K562 (cell line): ENCODE measurements around the gene ELMO3. TPM values are rescaled to one million over a fixed set of nuclear protein-coding genes. Genes with fewer than 3 reads are reported as not detected.

Source experiments
- ASH1L ChIP-seq: fragments of 450-650 bp; IDR thresholded peaks from 2 replicates; pipeline ENCODE4 v1.6.1; 2018; ENCODE audit warnings: borderline replicate concordance, mild to moderate bottlenecking, low read depth; ENCODE audit not compliant: partially characterized antibody
- CTCFL ChIP-seq: IDR thresholded peaks from 2 replicates; pipeline ENCODE4 v1.6.1; 2011; ENCODE audit warnings: borderline replicate concordance, low read depth, mild to moderate bottlenecking, moderate library complexity, low read length; ENCODE audit not compliant: insufficient read depth, poor library complexity, severe bottlenecking
- CXXC5 ChIP-seq: fragments of 250-450 bp; sonication (Bioruptor Pico); IDR thresholded peaks from 2 replicates; pipeline ENCODE4 v1.8.0; 2022; ENCODE audit warnings: inconsistent platforms, mild to moderate bottlenecking, moderate library complexity
- HNRNPK ChIP-seq: fragments of 200-400 bp; formaldehyde crosslinking; IDR thresholded peaks from one replicate; pipeline ENCODE4 v1.6.1; 2018; ENCODE audit warnings: mild to moderate bottlenecking, low read depth, low read length; ENCODE audit not compliant: poor library complexity, severe bottlenecking
- KDM5B ChIP-seq: fragments of 200-600 bp; sonication (generic); IDR thresholded peaks from 2 replicates; pipeline ENCODE4 v1.6.1; 2012; ENCODE audit warnings: low read depth, mild to moderate bottlenecking, moderate library complexity, low read length, control low read depth, inconsistent platforms; ENCODE audit not compliant: insufficient replicate concordance
- MIER1 ChIP-seq: fragments of 450-650 bp; IDR thresholded peaks from 2 replicates; pipeline ENCODE4 v1.6.1; 2016; ENCODE audit warnings: antibody characterized with exemption, mild to moderate bottlenecking, low read depth
- NBN ChIP-seq: fragments of 450-650 bp; IDR thresholded peaks from 2 replicates; pipeline ENCODE4 v1.6.1; 2016; ENCODE audit warnings: low read depth, mild to moderate bottlenecking
- RBM39 ChIP-seq: fragments of 200-400 bp; formaldehyde crosslinking; optimal IDR thresholded peaks from 2 replicates; pipeline ENCODE3; 2018; ENCODE audit warnings: low read depth, low read length
- RERE ChIP-seq: sonication (generic); formaldehyde crosslinking; IDR thresholded peaks from 2 replicates; pipeline ENCODE4 v1.8.0; 2023; ENCODE audit warnings: missing genetic modification reagents, mild to moderate bottlenecking, borderline replicate concordance
- SMARCA4 ChIP-seq: fragments of 450-650 bp; IDR thresholded peaks from 2 replicates; pipeline ENCODE4 v1.6.1; 2016
- SNIP1 ChIP-seq: fragments of 450-650 bp; IDR thresholded peaks from 2 replicates; pipeline ENCODE4 v1.7.1; 2017; ENCODE audit warnings: low read depth, mild to moderate bottlenecking
- TEAD4 ChIP-seq, 2 experiments: sonication (generic) in 1 of 2; formaldehyde crosslinking in 1 of 2; IDR thresholded peaks; 2 replicates each; pipeline versions ENCODE4 v1.6.1 to v1.8.0; 2012 to 2022; ENCODE audit warnings: borderline replicate concordance in 1 of 2, inconsistent platforms in 1 of 2, low read length in 1 of 2, mild to moderate bottlenecking in 1 of 2, missing genetic modification reagents in 1 of 2
- ZNF23 ChIP-seq: fragments of 250-450 bp; sonication (Bioruptor Pico); IDR thresholded peaks from 2 replicates; pipeline ENCODE4 v1.4.0; 2020; ENCODE audit warnings: mild to moderate bottlenecking
- ZNF449 ChIP-seq: fragments of 250-450 bp; sonication (Bioruptor Pico); IDR thresholded peaks from 2 replicates; pipeline ENCODE4 v1.8.0; 2022; ENCODE audit warnings: moderate library complexity, mild to moderate bottlenecking, inconsistent platforms
- ZNF740 ChIP-seq, 3 experiments: fragments of 200-800 bp in 1 of 3; sonication (Bioruptor generic) in 1 of 3; sonication (generic) in 1 of 3; formaldehyde crosslinking in 1 of 3; IDR thresholded peaks; 2 replicates each; pipeline versions ENCODE4 v1.6.1 to v1.8.0; 2016 to 2022; ENCODE audit warnings: mild to moderate bottlenecking in 2 of 3, missing compliant biosample characterization in 2 of 3, missing genetic modification characterization in 2 of 3, missing genetic modification reagents in 1 of 3
- ZNF764 ChIP-seq: fragments of 250-450 bp; sonication (Bioruptor Pico); IDR thresholded peaks from 2 replicates; pipeline ENCODE4 v1.4.0; 2020; ENCODE audit warnings: low read depth, mild to moderate bottlenecking, moderate library complexity
- polyA plus RNA-seq, 8 experiments: library from polyadenylated mRNA; depleted of rRNA in 4 of 8; stranded (reverse) in 5 of 8; unstranded in 3 of 8; fragments of >200 nt; fragmentation: Nextera tagmentation in 2 of 8; fragmentation: Illumina TruSeq in 1 of 8; extraction: Ambion mirVana in 2 of 8; extraction: Trizol in 1 of 8; gene quantifications; 2 replicates each; pipeline versions ENCODE4 v1.2.1 to v1.2.3, GENCODE V29; 2011 to 2014; ENCODE audit warnings: inconsistent platforms in 1 of 8, missing spikeins in 1 of 8
- total RNA-seq, 7 experiments: library from RNA; depleted of rRNA in 6 of 7; stranded (reverse); fragments of >200 nt in 6 of 7; fragmentation: Illumina TruSeq in 2 of 7; extraction: Trizol in 2 of 7; gene quantifications; 2 replicates each; pipeline versions ENCODE4 v1.2.1 to v1.2.3, GENCODE V29; 2011 to 2021; ENCODE audit warnings: low replicate concordance in 1 of 7

ELMO3 gene
- total and polyA plus RNA-seq, 9 of the 15 experiments (the other 6 are each of a cell fraction or from before 2014, with no cell fraction given): 0.04 to 5.1 (median 1.5) TPM

- TF ChIP-seq ZNF740 (CRISPR knock-in tag; IDR thresholded peaks at IDR 0.05) (peak; percentile 67; the same call in 1 of the 2 replicates), ZNF740 (tag; IDR thresholded peaks at IDR 0.05) (no peak), RERE (CRISPR knock-in tag) (peak; percentile 86; the same call in 1 of the 2 replicates), SMARCA4 (peak; percentile 94), MIER1 (peak; percentile 97), ASH1L (no peak), NBN (0 out of 2 replicates have a peak, but pooled peaks have one; percentile 61), KDM5B (no peak), SNIP1 (no peak), ZNF764 (no peak), ZNF449 (CRISPR knock-in tag) (no peak), CXXC5 (peak; percentile 44), ZNF23 (CRISPR knock-in tag) (no peak), CTCFL (peak; percentile 98), HNRNPK (no peak), TEAD4 (IDR thresholded peaks at IDR 0.05; ENCODE audit: low read length) (no peak), TEAD4 (CRISPR knock-in tag; IDR thresholded peaks at IDR 0.05; ENCODE audit: borderline replicate concordance) (no peak), RBM39 (no peak)
Measured at GRCh38 chr16:67184995-67185650, 13.8 kb upstream of the ELMO3 start (continued).
